ENCODE data around the gene ZKSCAN8. TPM values are rescaled to one million over a fixed set of nuclear protein-coding genes. Genes with fewer than 3 reads are reported as not detected.
A peak's percentile ranks its signal among the peaks of the same experiment; 100 is the strongest.

ZKSCAN8 gene
- total RNA-seq, 2 experiments from 2014 or later: 20.9 to 21.6 TPM

DNA sequence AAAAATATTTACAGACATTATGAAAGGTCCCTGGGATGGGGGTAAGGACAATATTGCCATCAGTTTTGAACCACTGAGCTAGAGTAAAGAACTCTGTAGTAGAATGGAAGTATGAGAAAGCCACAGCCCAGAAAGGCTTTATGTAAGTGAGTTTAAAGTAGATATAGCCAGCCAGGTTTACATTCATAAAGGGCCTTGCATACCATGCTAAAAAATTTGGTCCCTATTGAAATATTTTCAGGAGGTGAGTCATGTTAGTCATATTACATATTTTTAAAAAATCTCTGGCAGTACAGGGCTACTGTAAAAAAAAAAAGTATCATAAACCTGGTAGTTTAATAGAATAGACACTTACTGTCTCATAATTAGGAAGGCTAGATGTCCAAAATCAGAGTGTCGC is 3.5 kb downstream of the ZKSCAN8 start:
- Mint-ChIP-seq H3K27me3 (no peaks in the 10 kb centered on the region), H3K4me3 (no peak overlapping the region), H3K27ac (no peak overlapping the region), H3K9me3 (no peaks in the 10 kb centered on the region), H3K4me1 (peaks cover 39% of the 10 kb centered on the region), H3K36me3 (ENCODE audit: low read depth) (peaks cover 50% of the 10 kb centered on the region)
- POLR2A ChIA-PET: interaction anchor here (0.7 kb wide), 1 partner anchor 949 kb away, joined by 5 read pairs; no protein-coding TSS in a partner anchor
- CTCF ChIA-PET: no interaction called here
- no peak for DNase-seq

DNA sequence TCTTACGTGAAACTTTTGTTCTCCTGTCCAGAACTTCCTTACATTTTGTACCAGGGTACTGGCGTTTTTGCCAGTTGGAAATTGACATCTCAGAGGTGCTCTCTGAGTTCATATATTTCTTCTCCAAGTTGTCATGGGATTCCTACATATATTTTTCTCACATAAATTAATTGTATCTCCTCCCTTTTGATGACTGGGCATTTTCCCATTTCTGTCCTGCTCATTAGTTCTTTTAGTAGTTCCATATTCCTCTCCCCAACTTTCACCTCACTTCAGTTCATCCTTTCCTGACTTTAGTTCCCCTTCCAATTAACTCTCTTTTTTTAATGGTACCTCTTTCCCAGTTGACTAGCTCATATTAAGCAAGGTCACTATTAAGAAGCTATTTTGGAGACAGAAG is 10.8 kb downstream of the ZKSCAN8 start:
- Mint-ChIP-seq H3K27me3 (no peaks in the 10 kb centered on the region), H3K4me1 (no peaks in the 10 kb centered on the region), H3K36me3 (ENCODE audit: low read depth) (peaks cover 91% of the 10 kb centered on the region), H3K9me3 (peaks cover 32% of the 10 kb centered on the region), H3K27ac (no peak overlapping the region), H3K4me3 (no peak overlapping the region)
- POLR2A ChIA-PET: interaction anchor here (1.1 kb wide), 2 partner anchors 9 to 11 kb away, joined by 3 to 7 read pairs; partner anchors contain the start of gene ZKSCAN8
- DNase-seq: no peak
- CTCF ChIA-PET: interaction anchor here (1.6 to 1.7 kb wide), 2 partner anchors 48 to 203 kb away, joined by 3 to 4 read pairs; no protein-coding TSS in a partner anchor

DNA sequence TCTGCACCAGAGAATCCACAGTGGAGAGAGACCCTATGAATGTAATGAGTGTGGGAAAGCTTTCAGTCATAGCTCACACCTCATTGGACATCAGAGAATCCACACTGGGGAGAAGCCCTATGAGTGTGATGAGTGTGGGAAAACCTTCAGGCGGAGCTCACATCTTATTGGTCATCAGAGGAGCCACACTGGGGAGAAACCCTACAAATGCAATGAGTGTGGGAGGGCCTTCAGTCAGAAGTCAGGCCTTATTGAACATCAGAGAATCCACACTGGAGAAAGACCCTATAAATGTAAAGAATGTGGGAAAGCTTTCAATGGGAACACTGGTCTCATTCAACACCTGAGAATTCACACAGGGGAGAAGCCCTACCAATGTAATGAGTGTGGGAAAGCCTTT is 11.9 kb downstream of the ZKSCAN8 start:
- Mint-ChIP-seq H3K4me3 (no peak overlapping the region), H3K36me3 (ENCODE audit: low read depth) (peaks cover 90% of the 10 kb centered on the region), H3K4me1 (no peaks in the 10 kb centered on the region), H3K27me3 (no peaks in the 10 kb centered on the region), H3K9me3 (peaks cover 32% of the 10 kb centered on the region), H3K27ac (no peak overlapping the region)
- ChIA-PET POLR2A (interaction anchor here (1.1 to 1.3 kb wide), 2 partner anchors 10 to 29 kb away, joined by 3 to 6 read pairs; partner anchors contain the start of gene ZSCAN16), CTCF (interaction anchor here (1.6 kb wide), 1 partner anchor 202 kb away, joined by 3 read pairs; no protein-coding TSS in a partner anchor)
- no peak for DNase-seq

DNA sequence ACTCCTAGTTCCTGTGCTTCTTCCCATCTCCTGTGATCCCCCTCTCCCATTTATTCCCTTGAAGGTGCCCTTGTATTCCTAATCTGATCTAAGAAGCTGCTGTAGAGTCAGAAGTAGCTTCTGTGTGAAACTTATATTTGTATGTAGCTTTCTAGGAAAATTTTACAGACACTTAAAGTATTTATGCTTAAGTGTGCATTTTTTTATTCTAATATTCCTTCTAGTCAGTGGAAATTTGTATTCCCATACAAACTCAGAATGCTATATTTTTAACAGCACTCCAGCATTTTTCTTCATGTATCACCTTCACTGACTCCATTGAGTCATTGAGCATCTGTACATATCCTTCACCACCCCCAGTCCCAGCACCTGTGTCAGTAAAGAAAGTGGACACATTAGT is 12.7 kb downstream of the ZKSCAN8 start:
- POLR2A ChIA-PET: interaction anchor here (1.3 kb wide), 1 partner anchor 30 kb away, joined by 6 read pairs; the partner anchor contains the start of gene ZSCAN16

DNA sequence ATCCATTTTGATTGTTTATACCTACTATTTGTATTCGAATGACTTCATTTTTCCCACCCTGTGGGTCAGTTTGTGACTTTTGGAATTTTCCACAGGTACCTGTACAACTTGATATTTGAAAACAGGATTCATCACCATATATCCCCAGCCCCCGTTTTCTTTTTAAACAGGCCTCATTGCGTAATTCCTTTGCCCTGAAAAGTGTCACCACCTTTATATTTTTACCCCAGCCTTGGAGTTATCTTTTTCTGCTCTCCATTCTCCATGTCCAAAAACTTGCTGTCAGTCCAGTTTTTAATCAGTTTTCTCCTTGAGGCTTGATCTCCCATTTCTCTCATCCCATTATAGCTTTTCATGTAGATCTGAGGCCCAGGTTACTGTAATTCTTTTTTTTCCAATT is 16.6 kb downstream of the ZKSCAN8 start:
- Mint-ChIP-seq H3K4me3 (no peak overlapping the region), H3K9me3 (peaks cover 29% of the 10 kb centered on the region), H3K4me1 (peaks cover 15% of the 10 kb centered on the region), H3K27ac (no peak overlapping the region), H3K27me3 (no peaks in the 10 kb centered on the region), H3K36me3 (ENCODE audit: low read depth) (peaks cover 77% of the 10 kb centered on the region)
- ChIA-PET POLR2A (no interaction called here), CTCF (no interaction called here)
- DNase-seq: no peak

More for the DNA sequence above, 12.7 kb downstream of the ZKSCAN8 start:
- Mint-ChIP-seq H3K4me1 (no peaks in the 10 kb centered on the region), H3K27me3 (no peaks in the 10 kb centered on the region), H3K4me3 (no peak overlapping the region), H3K36me3 (ENCODE audit: low read depth) (peaks cover 91% of the 10 kb centered on the region), H3K9me3 (peaks cover 33% of the 10 kb centered on the region), H3K27ac (no peak overlapping the region)
- no peak for DNase-seq
- CTCF ChIA-PET: interaction anchor here (0.8 to 1.0 kb wide), 2 partner anchors 12 to 202 kb away, joined by 3 read pairs; partner anchors contain the start of gene ZKSCAN8

DNA sequence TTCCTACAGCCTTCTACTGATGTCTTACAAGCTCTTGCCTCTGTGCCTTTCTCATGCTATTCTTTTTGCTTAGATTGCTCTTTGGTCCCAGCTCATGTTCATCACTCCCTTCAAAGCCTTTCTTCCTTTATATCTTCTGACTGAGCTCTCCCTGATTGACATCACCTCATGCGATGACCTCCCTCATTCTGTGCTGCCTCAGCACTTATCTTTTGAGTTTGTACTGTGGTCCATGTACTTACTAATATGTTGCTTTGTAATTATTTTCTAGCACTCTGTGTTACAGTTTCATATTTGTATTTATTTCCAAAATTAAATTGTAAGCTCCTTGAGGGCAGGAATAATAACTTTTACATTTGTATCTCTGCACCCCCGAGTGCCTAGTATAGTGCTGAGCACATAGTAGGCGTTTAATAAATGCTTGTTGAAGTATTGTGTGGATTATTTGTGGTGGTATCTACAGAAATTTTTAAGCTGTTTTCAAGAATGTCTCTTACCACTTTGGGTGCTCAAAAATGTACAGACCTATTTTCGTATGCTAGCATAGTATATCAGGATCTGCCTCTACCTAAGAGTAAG is 17.4 kb downstream of the ZKSCAN8 start:
- ChIA-PET POLR2A (interaction anchor here (0.7 kb wide), 1 partner anchor 22 kb away, joined by 3 read pairs; no protein-coding TSS in a partner anchor), CTCF (no interaction called here)
- no peak overlapping the region for H3K27ac Mint-ChIP-seq

DNA sequence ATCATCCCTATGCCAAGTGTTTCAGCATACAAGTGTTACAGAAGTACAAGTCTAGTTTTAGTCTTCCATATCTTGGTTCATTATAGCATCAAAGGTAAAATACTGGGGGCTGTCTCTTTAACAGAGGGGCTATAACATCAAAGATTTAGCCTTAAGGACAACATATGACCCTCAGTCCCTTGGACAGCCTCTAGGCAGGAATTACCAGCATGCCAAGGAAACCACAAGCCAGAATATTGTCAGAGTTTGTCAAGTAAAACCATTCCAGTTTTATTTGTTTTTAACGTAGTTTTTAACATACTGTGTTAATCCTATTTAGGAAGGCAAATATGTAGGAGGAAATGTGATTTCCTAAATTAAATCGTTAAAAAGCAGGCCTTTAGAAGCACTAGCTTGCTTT is 18.6 kb downstream of the ZKSCAN8 start:
- ChIA-PET POLR2A (no interaction called here), CTCF (no interaction called here)
- Mint-ChIP-seq H3K9me3 (peaks cover 15% of the 10 kb centered on the region), H3K4me3 (no peak overlapping the region), H3K27ac (no peak overlapping the region), H3K36me3 (ENCODE audit: low read depth) (peaks cover 58% of the 10 kb centered on the region), H3K4me1 (peaks cover 15% of the 10 kb centered on the region), H3K27me3 (no peaks in the 10 kb centered on the region)
- DNase-seq: no peak

More for the DNA sequence above, 17.4 kb downstream of the ZKSCAN8 start:
- no peaks in the 10 kb centered on the region for H3K27me3 Mint-ChIP-seq
- no peak for DNase-seq
- H3K4me3 Mint-ChIP-seq: no peak overlapping the region
- H3K9me3 Mint-ChIP-seq: peaks cover 21% of the 10 kb centered on the region
- H3K36me3 Mint-ChIP-seq (ENCODE audit: low read depth): peaks cover 69% of the 10 kb centered on the region
- peaks cover 15% of the 10 kb centered on the region for H3K4me1 Mint-ChIP-seq

DNA sequence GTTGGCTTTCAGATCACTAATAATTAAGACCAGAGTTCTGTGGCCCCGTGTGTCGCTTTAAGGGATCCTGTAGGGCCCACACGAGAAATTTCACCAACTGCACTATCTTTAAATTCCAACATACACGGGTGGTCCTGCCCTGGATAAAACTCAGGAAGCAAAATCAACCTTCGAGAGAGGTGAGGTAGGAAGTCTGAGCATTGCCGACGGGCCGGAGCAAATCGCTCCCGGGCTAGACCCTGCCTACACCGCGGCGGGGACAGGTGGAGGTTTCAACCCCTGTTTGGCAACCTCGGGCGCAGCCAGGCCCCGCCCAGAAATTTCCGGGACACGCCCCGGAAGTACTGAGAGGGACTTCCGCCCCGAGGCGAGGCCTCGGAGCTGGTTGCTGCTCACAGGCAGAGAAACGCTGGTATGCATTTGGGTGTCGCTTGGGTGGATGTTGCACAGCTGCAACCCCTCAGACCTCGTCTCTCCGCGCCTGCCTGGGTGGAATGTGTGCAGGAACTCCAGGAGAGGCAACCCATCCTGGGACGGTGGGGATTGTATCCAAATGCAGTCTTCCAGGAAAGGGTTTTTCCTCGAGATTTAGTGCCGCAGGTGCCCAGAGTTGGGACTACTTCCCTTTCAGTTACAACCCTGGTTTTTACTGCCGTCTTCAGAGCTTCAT is 19.9 kb downstream of the ZKSCAN8 start:
- POLR2A ChIA-PET: interaction anchor here (0.6 to 1.3 kb wide), 4 partner anchors 14 to 194 kb away, joined by 3 to 4 read pairs (median 3); partner anchors contain the start of gene ZKSCAN8
- H3K36me3 Mint-ChIP-seq (ENCODE audit: low read depth): peaks cover 46% of the 10 kb centered on the region
- CTCF ChIA-PET: interaction anchor here (1.0 kb wide), 1 partner anchor 88 kb away, joined by 3 read pairs; no protein-coding TSS in a partner anchor
- H3K27ac Mint-ChIP-seq: peak overlapping the region; percentile 21
- peaks cover 12% of the 10 kb centered on the region for H3K9me3 Mint-ChIP-seq
- peaks cover 15% of the 10 kb centered on the region for H3K4me1 Mint-ChIP-seq
- DNase-seq: peak; percentile 82
- H3K27me3 Mint-ChIP-seq: no peaks in the 10 kb centered on the region
- peak overlapping the region; percentile 58 for H3K4me3 Mint-ChIP-seq

DNA sequence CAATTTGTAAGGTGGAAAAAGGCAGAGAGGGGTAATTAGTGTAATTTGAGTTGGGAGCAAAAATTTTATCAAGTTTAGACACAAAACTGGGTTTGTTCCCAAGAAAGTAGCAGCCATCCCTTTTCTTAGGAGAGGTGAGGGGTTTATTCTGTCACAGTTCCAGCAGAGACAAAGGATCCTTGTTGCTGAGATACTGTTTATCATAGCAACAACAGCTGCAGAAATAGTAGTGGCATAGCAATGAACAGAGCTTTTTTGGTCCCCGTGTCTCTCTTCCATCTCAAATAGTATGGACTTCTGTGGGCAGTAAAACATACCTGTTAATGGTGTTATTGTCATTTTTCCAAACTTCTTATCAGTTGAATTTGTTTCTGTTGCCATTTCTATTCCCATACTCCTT is 23.9 kb downstream of the ZKSCAN8 start:
- no peak overlapping the region for H3K27ac Mint-ChIP-seq
- CTCF ChIA-PET: no interaction called here
- POLR2A ChIA-PET: no interaction called here
- no peaks in the 10 kb centered on the region for H3K27me3 Mint-ChIP-seq
- DNase-seq: no peak
- H3K36me3 Mint-ChIP-seq (ENCODE audit: low read depth): peaks cover 16% of the 10 kb centered on the region
- H3K4me3 Mint-ChIP-seq: no peak overlapping the region
- peaks cover 9% of the 10 kb centered on the region for H3K9me3 Mint-ChIP-seq
- H3K4me1 Mint-ChIP-seq: peaks cover 15% of the 10 kb centered on the region

DNA sequence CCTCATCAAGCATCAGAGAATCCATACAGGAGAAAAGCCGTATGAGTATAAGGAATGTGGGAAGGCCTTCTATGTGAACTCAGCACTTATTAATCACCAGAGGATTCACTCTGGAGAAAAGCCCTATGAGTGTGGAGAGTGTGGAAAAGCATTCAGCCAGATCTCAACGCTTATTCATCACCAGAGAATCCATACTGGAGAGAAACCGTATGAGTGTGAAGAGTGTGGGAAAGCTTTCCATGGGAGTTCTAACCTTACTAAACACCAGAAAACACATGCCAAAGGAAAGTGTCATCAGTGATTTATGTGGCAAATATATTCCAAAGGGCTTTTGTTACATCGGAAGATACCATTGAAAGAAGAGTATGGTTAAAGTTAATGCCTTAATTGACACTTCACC is 25.4 kb downstream of the ZKSCAN8 start:
- ChIA-PET CTCF (no interaction called here), POLR2A (no interaction called here)
- H3K27ac Mint-ChIP-seq: no peak overlapping the region
- no peaks in the 10 kb centered on the region for H3K27me3 Mint-ChIP-seq
- H3K4me3 Mint-ChIP-seq: no peak overlapping the region
- H3K4me1 Mint-ChIP-seq: peaks cover 3% of the 10 kb centered on the region
- no peak for DNase-seq
- H3K9me3 Mint-ChIP-seq: peaks cover 5% of the 10 kb centered on the region
- H3K36me3 Mint-ChIP-seq (ENCODE audit: low read depth): peaks cover 4% of the 10 kb centered on the region

DNA sequence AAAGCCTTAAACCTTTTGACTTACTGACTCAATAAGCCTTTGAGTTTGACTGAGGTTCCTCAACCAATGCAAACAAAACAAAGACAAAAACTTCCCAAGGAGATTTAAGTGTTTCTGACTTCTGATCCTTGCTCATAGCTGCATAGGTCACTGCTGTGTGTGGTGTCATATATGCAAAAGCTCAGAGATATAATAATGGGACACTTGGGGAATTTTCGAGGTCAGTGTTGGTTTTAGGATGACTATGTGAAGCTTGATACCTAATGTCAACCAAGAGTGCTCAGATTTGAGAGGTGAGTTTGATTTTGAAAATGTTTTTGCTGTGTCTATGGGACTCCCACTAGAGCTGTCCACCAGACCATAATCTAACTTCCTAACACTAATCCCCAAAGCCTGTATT is 26.2 kb downstream of the ZKSCAN8 start:
- no peaks in the 10 kb centered on the region for H3K4me1 Mint-ChIP-seq
- POLR2A ChIA-PET: no interaction called here
- CTCF ChIA-PET: no interaction called here
- no peak overlapping the region for H3K27ac Mint-ChIP-seq
- peaks cover 2% of the 10 kb centered on the region for H3K9me3 Mint-ChIP-seq
- no peaks in the 10 kb centered on the region for H3K27me3 Mint-ChIP-seq
- no peak for DNase-seq
- H3K4me3 Mint-ChIP-seq: no peak overlapping the region
- H3K36me3 Mint-ChIP-seq (ENCODE audit: low read depth): no peaks in the 10 kb centered on the region

DNA sequence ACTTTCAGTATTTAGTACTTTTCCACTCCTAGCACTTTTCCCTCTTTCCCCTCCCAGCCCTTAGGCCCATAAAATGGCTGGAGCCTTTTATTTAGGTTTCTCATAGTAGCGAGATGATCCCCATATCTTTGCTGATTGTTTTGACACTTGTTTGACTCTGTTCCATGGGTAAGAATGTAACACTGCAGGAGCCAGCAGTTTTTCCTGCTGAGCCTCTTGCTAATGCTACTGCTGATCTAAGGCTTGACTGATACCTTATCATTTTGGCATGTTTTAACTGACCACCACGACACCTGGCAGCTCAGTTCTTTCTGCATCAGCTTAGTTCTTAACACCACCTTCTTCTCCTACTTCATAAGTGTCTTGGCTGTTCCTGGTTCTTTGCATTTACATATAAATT is 29.6 kb downstream of the ZKSCAN8 start:
- CTCF ChIA-PET: no interaction called here
- H3K27ac Mint-ChIP-seq: no peak overlapping the region
- no peaks in the 10 kb centered on the region for H3K4me1 Mint-ChIP-seq
- POLR2A ChIA-PET: no interaction called here
- peaks cover 6% of the 10 kb centered on the region for H3K27me3 Mint-ChIP-seq
- H3K4me3 Mint-ChIP-seq: no peak overlapping the region
- DNase-seq: no peak
- peaks cover 2% of the 10 kb centered on the region for H3K36me3 Mint-ChIP-seq (ENCODE audit: low read depth)
- peaks cover 5% of the 10 kb centered on the region for H3K9me3 Mint-ChIP-seq

DNA sequence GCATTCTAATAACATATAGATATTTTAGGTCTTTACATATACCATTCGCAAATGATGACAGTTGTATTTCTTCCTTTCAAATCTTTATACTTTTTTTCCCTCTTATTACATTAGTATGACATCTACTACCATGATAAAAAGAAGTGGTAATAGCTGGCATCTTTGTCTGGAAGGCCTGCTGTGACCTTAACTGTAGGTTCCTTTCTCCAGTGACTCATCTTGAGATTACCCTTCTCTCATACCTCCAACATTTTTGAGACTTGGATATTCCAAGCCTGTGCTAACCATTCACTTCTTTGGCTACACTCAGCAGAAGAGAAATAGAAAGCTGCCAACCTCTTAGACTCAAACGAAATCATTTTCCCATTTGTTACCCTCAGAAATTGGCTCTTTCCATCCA is 30.3 kb downstream of the ZKSCAN8 start:
- Mint-ChIP-seq H3K9me3 (peaks cover 5% of the 10 kb centered on the region), H3K27ac (no peak overlapping the region), H3K36me3 (ENCODE audit: low read depth) (peaks cover 2% of the 10 kb centered on the region), H3K27me3 (peaks cover 8% of the 10 kb centered on the region), H3K4me3 (no peak overlapping the region), H3K4me1 (no peaks in the 10 kb centered on the region)
- CTCF ChIA-PET: interaction anchor here (0.6 kb wide), 1 partner anchor 781 kb away, joined by 4 read pairs; no protein-coding TSS in a partner anchor
- DNase-seq: no peak
- POLR2A ChIA-PET: no interaction called here
